A172 (cell line): Measurements from ENCODE around the gene SUGT1. TPM values are rescaled to one million over a fixed set of nuclear protein-coding genes. Genes with fewer than 3 reads are reported as not detected.

ENCODE experiments used
- DNase-seq: peaks from one replicate; pipeline ENCODE4 v3.0.0-alpha.2; 2015; ENCODE audit warnings: low spot score
- total RNA-seq: library from RNA; depleted of rRNA; stranded (reverse); fragments of >200 nt; shearing (Covaris generic); gene quantifications from 2 replicates; pipeline ENCODE4 v1.2.3, GENCODE V29; 2014; rRNA removed

SUGT1 gene
- total RNA-seq, 1 experiment from 2014 or later: 76.1 TPM

DNA sequence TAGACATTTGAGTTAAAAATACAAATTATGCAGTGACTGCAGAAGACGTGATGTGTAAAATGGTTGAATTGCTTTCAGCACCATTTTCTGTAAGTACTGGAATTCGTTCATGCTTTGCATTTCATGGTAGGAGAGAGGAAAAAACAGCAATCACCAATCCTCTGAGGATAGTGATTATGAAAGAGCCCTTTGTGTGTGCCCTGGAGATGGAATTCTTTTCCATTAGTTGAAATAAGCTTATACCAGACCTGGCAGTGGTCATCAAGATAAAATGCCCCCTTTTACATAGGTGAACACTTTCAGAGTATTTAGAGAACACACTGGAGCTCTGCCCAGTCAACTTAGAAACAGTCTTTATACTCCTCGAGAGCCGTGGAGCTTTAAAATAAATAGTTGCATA, 85.3 kb downstream of the SUGT1 start:
- DNase-seq: no peak

GRCh38 chr13:52738719-52739467, 86.3 kb downstream of the SUGT1 start:
- no peak for DNase-seq

DNA sequence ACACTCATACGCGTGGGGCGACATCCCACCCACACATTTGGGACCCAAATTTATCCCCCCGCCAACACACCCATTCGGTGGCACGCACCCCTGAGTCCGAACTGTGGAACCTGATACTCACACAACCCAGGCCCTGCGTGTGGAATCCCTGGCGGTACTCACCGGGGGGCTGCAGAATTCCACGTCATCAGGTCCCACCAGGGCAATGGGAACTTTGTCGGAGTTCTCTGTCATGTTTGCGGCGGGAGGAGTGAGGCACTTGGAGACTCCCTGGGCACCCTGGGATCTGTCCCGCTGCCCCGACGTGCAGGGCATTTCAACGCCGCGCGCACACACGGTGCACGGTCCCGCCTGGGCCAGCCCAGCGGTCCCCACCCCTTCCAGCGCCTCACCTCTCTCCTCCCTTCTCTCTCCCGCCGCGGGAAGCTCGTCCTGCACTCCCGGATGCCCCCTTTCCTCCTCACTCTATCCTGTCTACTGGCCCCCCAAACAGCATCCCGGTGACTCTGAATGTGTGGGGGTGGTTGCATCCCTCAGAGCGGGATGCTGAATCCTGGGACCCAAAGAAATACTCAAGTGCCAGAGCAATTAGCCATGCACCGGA, 86.9 kb downstream of the SUGT1 start, which contains the start of gene CNMD:
TSS of gene CNMD (minus strand) at position 353 of the 604 bp plus-strand sequence. CDS start at position 234, 119 bp downstream.
- DNase-seq: no peak

DNA sequence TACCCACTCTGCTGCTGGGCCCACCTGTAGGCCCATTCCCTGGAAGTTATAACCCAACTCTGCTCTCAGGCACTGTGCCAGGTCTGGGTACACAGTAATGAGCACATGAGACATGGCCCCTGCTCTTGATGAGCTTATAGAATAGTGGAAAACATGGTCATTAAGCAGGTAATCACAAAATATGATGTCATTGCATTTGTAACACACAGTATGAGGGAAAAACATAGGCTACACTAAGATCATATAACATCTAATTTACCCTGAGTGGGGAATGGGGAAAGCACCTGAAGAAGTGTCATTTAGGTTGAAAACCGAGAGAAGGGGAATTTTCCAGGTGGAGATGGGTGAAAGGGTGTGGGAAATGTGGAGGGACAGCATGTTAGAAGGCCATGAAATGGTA, 90.9 kb downstream of the SUGT1 start:
- no peak for DNase-seq

- DNase-seq: no peak
Measured at GRCh38 chr13:52743988-52744387, 91.4 kb downstream of the SUGT1 start.

DNA sequence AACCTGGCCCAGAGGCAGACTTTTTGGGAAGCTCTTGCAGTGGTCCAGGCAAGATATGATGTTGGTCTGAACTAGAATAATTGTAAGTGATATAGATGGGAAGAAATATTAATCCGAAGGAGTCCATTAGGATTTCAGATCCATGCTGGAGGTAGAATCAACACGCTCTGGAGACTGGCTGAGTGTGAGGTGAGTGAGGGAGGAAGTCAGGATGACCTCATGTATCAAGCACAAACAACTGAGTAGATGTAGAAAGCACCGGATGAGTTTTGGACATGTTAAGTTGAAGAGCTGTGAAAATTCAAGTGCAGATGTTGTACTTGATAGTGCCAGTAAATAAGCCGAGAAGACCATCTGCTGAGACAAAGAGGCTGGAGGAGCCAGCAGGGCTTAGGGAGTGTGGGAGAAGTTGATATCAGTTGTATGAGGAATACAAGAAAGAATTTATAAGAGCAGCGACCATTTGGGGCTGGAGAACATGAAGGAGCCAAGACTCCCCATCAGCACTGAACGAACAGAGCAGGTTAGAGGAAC, 92.3 kb downstream of the SUGT1 start:
- DNase-seq: no peak

DNA sequence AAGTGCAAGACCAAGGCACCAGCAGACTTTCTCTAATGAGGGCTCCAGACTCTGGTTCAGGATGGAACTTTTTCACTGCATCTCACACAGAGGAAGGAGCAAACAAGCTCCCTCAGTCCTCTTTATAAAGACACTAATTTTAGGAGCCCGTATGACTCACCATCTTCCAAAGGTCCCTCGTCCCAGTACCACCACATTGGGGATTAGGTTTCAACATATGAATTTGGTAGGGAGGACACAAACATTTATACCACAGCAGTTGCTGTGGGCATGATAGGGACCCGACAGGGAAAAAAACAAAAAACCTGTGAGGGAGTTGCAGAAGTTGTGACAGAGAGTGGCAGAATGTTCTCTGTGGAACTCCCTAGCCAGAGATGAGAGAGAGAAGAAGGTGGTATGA, 93.5 kb downstream of the SUGT1 start:
- no peak for DNase-seq

DNA sequence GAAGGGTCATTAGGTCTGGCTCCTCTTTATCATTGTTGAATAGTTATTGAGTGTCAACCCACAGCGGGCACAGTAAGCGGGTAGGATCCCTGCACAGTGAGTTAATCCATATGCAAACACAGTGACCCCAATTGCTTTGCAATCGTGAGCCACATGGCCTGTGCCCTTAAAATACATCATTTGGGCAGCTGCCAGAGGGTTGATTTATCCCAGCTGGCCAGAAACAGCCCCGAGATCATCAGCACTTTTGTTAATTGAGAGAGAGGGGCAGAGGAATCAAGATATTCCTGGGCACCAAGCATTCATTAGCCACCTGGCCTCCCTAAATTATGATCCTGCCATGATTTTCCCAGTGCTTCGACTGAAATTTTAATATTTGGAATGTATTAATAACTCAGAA, 96.8 kb downstream of the SUGT1 start:
- no peak for DNase-seq

Other genes with a start within 250 kb of the SUGT1 start
- gene THSD1, start 246.7 kb upstream of the SUGT1 start, total RNA-seq: 9.5 and 10.8 TPM in 2 replicates
- 29.5 and 45.3 TPM in 2 replicates for gene VPS36, start 202.2 kb upstream of the SUGT1 start, total RNA-seq
- 70.2 and 71.8 TPM in 2 replicates for gene CKAP2, start 197.4 kb upstream of the SUGT1 start, total RNA-seq
- gene HNRNPA1L2, start 10.4 kb upstream of the SUGT1 start, total RNA-seq: 1.4 and 4.8 TPM in 2 replicates
- not detected in 2 replicates for gene CNMD, start 87.0 kb downstream of the SUGT1 start, total RNA-seq
- gene PCDH8, start 195.8 kb downstream of the SUGT1 start, total RNA-seq: not detected in 2 replicates